NOMO-1 (cell line): ENCODE data around the gene EXO1.

ENCODE experiments used
- DNase-seq, 2 experiments: peaks; one replicate each; lab custom pipeline; 2025; ENCODE audit not compliant: unreplicated experiment in 2 of 2; lab: John Stamatoyannopoulos, UW

The EXO1 gene

DNA sequence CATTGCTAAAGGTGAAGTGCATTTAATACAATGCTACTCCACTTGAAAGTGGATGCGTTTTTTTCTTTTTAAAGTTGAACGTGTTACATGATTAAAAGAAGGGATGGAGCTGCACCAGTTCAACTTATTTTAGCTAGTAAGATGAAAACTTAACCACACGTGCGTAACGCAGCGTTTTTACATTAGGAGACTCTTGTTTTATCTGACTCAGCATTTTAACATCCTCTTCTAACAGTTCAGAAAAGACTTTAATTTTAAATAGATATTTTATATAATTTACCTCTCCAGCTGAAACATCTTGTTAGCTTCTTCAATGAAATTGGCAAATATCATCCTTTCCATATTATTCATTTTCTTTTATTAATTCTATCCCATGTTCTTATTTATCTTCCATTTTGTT is 33.4 kb downstream of the EXO1 start:
- DNase-seq: no peak

- DNase-seq: no peak
Observed at GRCh38 chr1:241883159-241883558, 35.2 kb downstream of the EXO1 start.

- DNase-seq: no peak
Observed at GRCh38 chr1:241888232-241888631, 40.2 kb downstream of the EXO1 start.

- no peak for DNase-seq
Observed at GRCh38 chr1:241891296-241891695, 43.3 kb downstream of the EXO1 start.

- no peak for DNase-seq
Observed at GRCh38 chr1:241894016-241894415, 46.0 kb downstream of the EXO1 start.

DNA sequence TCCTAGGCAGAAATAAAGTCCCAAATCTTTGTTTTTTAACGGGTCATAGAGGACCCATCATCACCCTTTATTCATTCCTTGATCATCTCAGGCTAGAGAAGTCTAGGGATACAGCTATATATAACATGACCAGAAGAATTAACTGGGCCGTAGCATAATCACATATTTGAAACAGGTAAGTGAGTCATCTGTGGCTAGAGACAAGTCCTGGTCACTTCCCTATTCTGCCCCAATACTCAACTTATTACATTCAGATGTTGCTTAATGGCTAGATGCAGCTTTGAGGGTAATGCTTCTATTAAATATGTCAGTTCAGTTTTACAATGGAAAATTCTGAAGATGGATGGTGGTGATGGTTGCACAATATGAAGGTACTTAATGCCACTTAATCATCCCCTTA is 47.0 kb downstream of the EXO1 start:
- peak; percentile 45 to 76 for DNase-seq

GRCh38 chr1:241896670-241896962 is 48.6 kb downstream of the EXO1 start:
- no peak for DNase-seq

- DNase-seq: peak in 1 of 2 experiments; percentile 78
Observed at GRCh38 chr1:241899210-241899609, 51.2 kb downstream of the EXO1 start.

DNA sequence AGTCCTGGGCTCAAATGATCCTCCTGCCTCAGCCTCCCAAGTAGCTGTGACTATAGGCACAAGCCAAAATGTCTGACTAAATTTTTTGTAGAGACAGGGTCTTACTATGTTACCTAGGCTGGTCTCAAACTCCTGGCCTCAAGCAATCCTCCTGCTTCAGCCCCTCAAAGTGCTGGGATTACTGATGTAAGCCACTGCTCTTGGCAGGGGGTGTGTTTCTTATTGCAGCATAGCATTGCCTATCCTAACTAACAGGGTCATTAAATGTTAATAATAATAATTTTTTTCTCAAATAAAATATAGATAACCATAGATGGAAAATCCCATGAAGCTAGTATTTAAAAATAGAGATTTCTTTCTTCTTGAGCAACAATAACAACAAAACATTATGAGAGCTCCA is 52.4 kb downstream of the EXO1 start:
- DNase-seq: no peak

DNA sequence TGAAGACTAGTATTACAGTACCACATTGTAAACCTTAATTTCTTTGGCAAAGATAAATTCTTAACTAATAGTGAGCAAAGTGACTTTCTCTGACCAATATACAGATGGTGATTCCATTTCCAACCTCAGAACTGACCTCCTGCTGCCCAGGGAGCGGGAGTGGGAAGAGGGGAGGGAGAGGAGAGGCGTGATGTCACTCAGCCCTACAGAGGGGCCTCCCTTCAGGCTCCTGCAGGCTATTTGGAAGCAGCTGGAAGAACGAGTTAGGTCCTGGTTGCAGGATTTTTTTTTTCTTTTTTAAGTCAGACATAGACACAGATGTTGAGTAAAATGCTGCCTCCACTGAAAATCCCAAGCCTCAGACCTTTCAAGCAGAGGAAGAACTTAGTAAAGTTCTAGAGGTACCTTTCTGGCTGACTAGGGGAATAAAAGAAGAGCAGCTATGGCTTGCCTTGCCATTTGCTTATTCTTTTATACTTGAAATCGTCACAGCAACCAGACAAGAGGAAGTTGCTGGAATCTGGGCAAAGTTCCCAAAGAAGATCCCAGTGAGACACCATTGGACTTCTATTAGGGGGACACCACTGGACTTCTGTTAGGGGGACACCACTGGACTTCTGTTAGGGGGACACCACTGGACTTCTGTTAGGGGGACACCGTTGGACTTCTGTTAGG is 54.5 kb downstream of the EXO1 start:
- DNase-seq: no peak

DNA sequence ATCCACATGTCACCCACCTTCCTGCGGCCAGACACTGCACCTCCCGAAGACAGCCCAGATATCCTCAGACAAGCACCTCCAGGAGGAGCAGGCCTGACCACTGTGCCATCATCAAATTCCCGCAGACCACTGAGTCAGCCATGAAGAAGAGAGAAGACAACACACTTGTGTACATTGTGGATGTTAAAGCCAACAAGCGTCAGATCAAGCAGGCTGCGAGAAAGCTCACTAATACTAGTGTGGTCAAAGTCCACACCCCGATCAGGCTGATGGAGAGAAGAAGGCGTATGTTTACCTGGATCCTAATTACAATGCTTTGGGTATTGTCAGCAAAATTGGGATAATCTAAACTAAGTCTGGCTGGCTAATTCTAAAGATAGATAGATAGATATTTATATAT is 68.2 kb downstream of the EXO1 start:
- no peak for DNase-seq

GRCh38 chr1:241917487-241917886 is 69.5 kb downstream of the EXO1 start:
- DNase-seq: no peak

DNA sequence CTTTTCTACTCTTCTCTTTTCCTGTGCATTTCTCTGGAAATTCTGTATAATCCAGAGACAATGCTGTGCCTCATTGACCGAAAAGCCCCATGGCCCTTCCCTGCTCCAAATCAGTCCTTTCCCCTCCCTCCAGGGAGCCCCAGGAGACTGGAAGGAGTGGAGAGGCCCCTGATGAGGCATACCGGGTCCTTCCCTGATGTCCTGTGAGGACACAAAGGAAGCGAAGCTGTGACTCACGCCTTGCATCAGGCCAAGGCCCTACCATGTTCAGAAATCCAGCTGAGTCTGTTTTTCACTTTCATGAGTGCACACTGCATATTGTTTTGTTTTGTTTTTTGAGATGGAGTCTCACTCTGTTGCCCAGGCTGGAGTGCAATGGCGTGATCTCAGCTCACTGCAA is 70.9 kb downstream of the EXO1 start:
- DNase-seq: peak in 1 of 2 experiments; percentile 11

GRCh38 chr1:241924080-241924808 is 76.2 kb downstream of the EXO1 start:
- no peak for DNase-seq

DNA sequence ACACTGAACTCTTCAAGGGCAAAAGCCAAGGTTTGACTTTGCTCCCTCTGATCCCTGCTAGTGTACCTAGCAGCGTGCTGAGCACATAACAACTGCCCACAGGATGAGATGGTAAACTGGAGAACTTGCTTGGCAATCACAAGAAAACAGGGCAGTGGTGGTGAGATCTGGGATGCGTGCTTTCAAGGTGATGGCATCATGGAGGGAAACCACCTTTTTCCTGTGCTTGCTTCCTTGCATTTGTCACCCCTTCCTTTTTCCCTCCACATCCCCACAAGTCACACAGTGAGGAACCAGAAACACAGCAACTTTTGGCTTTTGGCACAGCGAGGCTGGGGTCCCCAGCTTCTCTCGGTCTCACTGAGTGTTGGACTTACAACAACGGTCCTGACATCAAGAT is 78.1 kb downstream of the EXO1 start:
- DNase-seq: no peak

DNA sequence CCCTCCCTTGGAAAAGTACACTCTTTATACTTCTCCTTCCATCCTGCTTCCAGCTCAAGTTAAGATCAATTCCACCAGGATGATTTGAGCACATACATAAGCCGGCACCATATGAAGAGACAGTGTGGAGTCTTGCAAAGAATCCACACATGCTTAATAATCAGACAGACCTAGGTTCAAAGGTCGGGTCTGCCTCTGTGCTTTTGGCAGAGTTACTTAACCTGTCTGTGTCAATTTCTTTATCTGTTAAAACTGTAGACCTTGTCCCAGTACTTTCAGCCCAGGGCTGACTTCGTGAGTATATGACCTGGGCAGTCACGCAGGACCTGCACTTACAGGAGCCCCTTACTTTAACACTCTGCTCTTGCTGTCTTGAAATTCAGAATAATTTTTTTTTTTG is 79.3 kb downstream of the EXO1 start:
- DNase-seq: no peak

DNA sequence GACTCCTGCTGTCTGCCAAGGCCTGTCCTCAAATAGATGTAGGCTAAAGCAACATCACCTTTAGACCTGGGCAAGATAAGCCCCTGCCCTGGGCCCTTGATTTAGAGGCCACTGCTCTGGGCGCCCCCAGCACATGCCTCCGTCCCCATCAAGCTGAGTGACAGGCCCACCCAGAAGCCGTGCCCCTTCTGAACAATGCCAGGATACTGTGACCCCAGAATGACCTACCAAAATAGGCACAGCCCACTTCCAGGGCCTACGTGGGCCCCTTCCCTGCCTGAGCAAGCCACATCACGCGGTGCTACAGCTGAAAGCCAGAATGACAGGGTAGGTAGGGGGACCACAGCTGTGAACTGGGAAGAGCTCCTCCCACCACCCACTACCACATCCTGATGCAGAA is 84.8 kb downstream of the EXO1 start:
- DNase-seq: no peak

GRCh38 chr1:241934201-241934848 is 86.3 kb downstream of the EXO1 start:
- DNase-seq: no peak

GRCh38 chr1:241934866-241935265 is 86.9 kb downstream of the EXO1 start:
- no peak for DNase-seq
